GM21576 (cell line): ENCODE measurements around the gene SLC29A1.

Source experiments
- ATAC-seq: cut with Tn5 transposase; IDR thresholded peaks from one replicate; pipeline ENCODE4 v1.9.1; 2021; ENCODE audit warnings: mild to moderate bottlenecking, moderate library complexity; ENCODE audit not compliant: unreplicated experiment

Gene SLC29A1

DNA sequence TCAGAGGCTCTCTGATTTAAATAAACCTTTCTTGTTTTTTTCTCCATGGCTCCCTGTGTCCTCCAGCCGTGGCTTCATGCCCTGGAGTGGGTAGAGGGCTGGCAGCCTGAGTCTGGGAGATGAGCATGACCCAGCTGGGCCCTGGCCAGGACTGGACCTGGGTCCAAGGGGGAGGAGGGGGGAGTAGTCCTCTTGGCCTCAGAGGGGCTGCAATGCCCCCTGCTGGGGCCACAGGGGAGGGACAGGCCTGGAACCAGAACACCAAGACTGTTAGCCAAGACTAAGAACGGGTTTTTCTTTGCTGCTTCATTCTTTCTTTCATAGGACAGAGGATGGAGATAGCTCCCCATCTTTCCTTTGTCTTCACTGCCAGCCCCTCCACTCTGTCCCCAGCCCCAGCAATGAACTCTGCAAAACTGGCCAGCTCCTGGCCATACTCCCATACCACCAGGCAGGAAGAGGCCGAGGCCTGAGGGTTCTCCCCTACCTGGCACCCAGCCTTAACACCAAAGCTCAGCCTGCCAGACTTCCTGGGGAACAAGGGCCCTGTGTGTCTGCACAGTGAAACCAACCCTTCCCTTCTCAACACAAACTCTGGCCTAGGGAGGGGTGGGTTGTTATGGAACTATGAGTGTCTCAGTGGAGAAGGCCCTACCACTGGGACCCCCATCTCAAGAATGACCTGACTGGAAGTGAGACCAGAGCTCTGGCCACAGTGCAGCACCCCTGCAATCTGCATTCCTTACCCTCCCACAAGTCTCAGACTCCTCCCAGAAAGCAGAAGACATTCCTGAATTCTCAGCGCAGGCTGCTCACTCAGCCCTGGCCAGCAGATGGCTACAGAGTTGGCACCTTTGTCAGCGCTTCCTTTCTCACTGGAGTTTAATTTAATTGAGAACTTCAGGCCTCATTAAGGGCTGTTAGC is 11.0 kb downstream of the SLC29A1 start:
- no peak for ATAC-seq

DNA sequence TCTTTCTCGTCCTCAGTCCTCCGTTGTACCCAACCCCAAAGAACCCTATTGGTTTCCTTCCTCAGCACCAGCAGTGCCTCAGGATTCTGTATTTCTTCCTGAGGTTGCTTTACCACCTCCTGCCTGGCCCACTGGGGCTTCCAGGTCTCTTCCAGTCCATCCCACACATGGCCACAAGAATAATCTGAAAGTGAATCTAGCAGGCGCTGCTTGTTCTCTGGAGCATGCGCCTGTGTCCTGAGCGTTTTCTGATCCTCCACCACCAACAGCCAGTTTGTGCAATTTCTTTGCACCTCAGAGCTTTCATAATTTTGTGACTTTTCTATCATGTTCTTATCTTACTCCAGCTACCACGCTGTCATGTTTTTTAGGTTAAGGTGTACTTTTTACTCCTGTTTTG is 11.9 kb downstream of the SLC29A1 start:
- ATAC-seq: no peak

GRCh38 chr6:44235891-44236516 is 12.6 kb downstream of the SLC29A1 start:
- ATAC-seq: no peak

DNA sequence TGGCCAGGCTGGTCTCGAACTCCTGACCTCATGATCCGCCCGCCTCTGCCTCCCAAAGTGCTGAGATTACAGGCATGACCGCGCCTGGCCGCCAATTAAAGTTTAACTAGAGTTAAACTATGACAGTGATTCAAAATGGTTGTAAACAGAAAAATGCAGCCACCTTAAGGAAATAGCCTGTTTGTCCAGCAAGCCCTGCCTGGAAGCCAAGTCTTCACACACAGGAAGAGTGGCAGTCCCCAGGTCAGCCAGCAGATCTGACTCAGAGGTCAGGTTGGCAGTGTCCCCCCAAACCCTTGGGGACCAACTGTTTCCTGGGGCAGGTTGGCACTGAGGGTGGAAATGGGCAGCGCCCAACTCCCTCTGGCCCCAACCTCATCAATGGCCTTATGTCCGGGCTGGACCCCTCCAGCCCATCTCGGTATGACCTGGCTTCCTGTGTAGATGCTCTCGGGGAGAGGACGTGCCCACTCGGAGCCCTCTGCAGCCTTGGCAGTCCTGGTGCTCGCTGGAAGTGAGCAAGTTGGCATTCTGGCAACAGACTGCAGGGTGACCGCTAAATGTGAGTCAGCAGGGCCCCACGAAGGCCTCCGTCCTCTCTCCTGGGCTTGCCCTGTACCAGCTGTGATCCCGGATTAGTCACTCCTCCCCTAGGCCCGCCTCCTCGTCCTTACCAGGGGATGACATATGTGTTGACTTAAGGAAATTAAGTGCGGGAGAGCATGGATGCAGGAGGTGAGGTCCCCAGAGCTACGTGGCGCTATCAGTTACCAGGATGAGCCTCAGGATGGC is 13.8 kb downstream of the SLC29A1 start:
- peak; percentile 61 for ATAC-seq

DNA sequence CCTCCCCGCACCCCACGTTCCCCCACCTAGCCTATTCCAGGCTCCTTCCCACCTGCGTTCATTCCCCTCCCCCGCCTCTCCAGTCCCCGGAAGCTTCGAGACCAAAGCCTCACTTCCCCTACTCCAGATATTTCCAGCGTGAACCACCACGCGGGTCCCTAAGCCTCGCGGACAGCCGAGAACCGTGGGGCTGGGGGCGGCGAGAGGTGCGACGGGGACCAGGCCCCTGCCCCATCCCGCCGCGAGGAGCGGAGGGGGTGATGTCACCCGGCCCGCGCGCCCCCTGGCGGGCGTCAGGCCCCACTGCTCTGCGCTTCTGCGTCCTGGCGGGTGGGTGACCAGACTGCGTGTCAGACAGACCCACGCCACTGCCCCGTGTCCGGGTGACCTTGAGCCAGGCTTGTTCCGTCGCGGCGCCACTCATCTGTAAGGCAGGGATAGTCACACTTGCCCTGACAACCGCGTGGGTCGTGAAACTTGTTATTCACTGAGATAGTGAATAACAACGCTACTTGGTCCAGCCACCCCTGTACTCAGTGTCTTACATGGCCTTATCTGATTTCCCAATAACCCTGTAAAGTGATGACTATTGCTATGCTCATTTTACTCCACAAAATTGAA is 14.5 kb downstream of the SLC29A1 start:
- peak; percentile 85 for ATAC-seq

DNA sequence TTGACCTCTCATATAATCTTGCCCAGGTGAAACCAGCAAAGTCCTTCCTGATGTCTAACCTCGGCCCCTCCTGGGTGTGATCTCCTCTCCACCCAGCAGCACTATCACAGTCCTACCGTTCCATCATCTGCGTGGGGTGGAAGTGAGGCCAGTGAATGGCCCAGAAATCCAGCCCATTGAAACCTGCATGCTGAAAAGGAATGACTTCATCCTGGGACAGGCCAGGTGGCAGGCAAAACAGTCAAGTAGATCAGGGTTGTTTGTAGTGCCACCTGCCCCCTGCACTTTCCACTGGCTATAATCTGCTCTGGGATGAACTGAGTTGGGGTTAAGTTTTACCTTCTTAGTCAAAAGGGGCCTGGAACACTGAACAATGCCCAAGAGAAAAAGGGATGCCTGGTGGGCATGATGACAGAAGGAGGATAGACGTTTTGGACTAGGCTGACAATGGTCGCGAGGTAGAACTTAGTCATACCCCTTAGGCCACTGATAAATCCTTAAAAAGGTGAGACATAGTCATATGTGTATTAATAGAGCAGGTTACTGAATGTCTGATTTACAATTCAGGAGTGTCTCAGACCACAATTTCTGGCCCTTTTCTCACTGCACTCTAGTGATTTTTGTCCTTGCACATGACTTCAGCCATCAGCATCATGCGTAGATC is 15.4 kb downstream of the SLC29A1 start:
- no peak for ATAC-seq

GRCh38 chr6:44243345-44243744 is 19.9 kb downstream of the SLC29A1 start:
- ATAC-seq: no peak

- ATAC-seq: no peak
Measured at GRCh38 chr6:44245391-44245911, 22.1 kb downstream of the SLC29A1 start.

DNA sequence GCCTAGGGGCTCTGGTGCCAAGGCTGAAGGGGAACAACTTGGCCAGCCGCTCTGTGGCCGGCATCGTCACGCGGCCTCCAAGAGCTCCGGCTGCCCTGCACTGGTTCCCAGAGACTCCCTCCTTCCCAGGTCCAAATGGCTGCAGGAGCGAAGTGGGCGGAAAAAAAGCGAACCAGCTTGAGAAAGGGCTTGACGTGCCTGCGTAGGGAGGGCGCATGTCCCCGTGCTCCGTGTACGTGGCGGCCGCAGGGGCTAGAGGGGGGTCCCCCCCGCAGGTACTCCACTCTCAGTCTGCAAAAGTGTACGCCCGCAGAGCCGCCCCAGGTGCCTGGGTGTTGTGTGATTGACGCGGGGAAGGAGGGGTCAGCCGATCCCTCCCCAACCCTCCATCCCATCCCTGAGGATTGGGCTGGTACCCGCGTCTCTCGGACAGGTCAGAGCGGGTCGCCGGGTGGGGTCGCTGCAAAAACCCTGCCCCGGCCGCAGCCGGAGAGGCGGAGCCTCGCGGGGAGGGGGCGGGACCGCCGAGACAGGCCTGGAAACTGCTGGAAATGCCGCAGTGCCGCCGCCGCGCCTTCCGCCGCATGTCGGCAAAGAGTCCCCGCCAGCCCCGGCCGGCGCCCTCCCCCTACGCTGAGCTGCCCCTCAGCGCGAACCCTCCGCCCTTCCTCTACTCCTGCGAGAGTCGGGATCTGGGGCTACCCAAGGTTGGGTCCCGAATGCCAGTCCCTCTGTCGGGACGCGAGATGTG is 22.7 kb downstream of the SLC29A1 start:
- peak; percentile 40 for ATAC-seq

DNA sequence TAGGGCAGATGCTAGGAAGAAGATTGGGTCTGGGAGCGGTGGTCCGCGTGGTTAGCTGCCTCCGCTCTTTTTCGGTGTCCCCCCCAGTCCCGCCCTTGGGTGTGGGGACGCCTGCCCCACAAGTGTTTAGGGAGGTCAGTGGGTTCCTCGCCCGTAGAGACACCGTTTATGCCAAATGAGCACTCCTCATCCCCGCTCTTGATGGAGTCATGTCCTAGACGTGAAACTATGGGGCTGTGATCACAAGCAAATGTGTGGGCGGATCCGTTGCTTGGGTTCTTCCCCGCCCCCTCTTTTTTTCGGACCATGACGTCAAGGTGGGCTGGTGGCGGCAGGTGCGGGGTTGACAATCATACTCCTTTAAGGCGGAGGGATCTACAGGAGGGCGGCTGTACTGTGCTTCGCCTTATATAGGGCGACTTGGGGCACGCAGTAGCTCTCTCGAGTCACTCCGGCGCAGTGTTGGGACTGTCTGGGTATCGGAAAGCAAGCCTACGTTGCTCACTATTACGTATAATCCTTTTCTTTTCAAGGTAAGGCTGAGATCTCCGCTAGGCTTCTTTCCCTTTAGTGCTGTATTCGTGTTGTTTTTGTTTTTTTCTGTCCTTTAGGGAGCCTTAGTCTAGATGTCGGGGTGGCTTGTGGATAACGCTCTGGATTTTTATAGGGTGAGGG is 23.4 kb downstream of the SLC29A1 start, which contains the start of gene HSP90AB1:
Gene HSP90AB1 (plus strand): TSS at position 439 of the 675 bp plus-strand sequence. CDS start 1,529 bp downstream, outside the sequence.
- ATAC-seq: peak; percentile 61

- ATAC-seq: peak; percentile 25
Measured at GRCh38 chr6:44247338-44248302, 24.2 kb downstream of the SLC29A1 start.

- no peak for ATAC-seq
Measured at GRCh38 chr6:44248579-44248978, 25.2 kb downstream of the SLC29A1 start.

- no peak for ATAC-seq
Measured at GRCh38 chr6:44249082-44249748, 25.8 kb downstream of the SLC29A1 start.

- no peak for ATAC-seq
Measured at GRCh38 chr6:44250067-44250717, 26.8 kb downstream of the SLC29A1 start.

DNA sequence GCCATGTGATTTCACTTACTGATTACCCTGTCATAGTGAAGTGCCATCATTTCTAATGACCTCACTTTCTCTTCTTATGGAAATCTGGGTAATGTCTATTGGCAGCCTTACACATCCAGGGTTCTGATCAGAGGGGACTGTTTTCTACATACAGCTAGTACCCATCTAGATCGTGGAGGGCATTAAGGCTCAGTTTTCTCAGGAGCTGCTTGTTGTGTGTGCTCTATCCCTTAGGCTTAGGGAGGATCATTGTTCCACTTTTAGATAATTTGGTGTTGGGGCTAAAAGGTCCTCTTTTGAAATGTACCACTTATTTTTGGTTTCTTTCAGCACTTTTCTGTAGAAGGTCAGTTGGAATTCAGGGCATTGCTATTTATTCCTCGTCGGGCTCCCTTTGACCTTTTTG is 27.3 kb downstream of the SLC29A1 start:
- no peak for ATAC-seq
